Testis (tissue), 2 donors: Measurements from ENCODE around the gene UPF3B.

Source experiments
- POLR2A ChIP-seq: fragments of 450-650 bp; IDR thresholded peaks from one replicate; pipeline ENCODE4 v1.6.1; 2017; ENCODE audit warnings: antibody characterized with exemption, mild to moderate bottlenecking, moderate library complexity
- TF ChIP-seq, protein P1 (sequence below), 3 experiments: fragments of 450-650 bp in 2 of 3; fragments of 200-600 bp in 1 of 3; sonication (generic) in 1 of 3; IDR thresholded peaks; one replicate each; pipeline ENCODE4 v1.5.1; 2016 to 2019; ENCODE audit warnings: antibody characterized with exemption in 3 of 3, mild to moderate bottlenecking in 2 of 3, moderate library complexity in 1 of 3

DNA sequence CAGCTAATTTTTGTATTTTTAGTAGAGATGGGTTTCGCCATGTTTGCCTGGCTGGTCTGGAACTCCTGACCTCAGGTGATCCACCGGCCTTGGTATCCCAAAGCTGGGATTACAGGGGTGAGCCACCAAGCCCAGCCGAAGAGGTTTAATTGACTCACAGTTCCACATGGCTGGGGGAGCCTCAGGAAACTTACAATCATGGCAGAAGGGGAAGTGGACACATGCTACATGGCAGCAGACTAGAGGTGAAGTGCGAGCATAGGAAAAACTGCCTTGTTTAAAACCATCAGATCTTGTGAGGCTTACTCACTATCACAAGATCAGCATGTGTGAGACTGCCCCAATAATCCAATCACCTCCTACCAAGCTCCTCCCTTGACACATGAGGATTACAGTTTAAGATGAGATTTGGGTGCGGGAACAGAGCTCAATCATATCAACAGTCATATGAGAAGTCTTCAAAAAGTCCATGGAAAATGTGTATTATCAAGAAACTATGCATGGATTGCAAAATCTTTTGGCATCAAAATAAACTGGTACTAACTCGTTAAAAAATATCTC lies 35.6 kb downstream of the UPF3B start:
- TF ChIP-seq, protein P1, sequence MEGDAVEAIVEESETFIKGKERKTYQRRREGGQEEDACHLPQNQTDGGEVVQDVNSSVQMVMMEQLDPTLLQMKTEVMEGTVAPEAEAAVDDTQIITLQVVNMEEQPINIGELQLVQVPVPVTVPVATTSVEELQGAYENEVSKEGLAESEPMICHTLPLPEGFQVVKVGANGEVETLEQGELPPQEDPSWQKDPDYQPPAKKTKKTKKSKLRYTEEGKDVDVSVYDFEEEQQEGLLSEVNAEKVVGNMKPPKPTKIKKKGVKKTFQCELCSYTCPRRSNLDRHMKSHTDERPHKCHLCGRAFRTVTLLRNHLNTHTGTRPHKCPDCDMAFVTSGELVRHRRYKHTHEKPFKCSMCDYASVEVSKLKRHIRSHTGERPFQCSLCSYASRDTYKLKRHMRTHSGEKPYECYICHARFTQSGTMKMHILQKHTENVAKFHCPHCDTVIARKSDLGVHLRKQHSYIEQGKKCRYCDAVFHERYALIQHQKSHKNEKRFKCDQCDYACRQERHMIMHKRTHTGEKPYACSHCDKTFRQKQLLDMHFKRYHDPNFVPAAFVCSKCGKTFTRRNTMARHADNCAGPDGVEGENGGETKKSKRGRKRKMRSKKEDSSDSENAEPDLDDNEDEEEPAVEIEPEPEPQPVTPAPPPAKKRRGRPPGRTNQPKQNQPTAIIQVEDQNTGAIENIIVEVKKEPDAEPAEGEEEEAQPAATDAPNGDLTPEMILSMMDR (IDR thresholded peaks at IDR 0.05) = no peak
- TF ChIP-seq POLR2A = no peak
